ENCODE results near the gene DNM3.
"Not testable (repeated sequence)": the region's sequence is repeated elsewhere in the genome, so short reads cannot be mapped to it uniquely, and the experiment has no call there.

Gene DNM3

GRCh38 chr1:172293429-172293828 lies 452.1 kb downstream of the DNM3 start:
- no peak for DNase-seq

GRCh38 chr1:172298141-172298540 lies 456.8 kb downstream of the DNM3 start:
- DNase-seq: no peak

DNA sequence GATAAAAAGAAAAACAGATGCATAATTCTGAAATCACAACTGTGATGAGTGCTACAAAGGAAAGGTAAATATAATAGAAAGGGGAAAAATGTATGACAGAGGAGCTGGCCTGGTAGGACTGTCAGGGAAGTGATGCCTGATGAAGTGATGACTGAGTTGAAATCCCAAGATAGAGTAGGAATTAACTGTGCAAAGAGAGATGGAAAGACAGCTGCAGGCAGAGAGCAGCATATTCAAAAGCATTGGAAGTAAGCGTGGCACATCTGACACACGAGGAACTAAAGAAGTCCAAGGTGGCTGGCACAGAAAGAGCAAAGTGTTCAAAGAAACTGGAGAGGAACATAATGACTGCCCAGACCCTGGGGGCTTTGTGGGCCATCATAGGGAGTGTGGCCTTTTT lies 457.6 kb downstream of the DNM3 start:
- no peak for DNase-seq

DNA sequence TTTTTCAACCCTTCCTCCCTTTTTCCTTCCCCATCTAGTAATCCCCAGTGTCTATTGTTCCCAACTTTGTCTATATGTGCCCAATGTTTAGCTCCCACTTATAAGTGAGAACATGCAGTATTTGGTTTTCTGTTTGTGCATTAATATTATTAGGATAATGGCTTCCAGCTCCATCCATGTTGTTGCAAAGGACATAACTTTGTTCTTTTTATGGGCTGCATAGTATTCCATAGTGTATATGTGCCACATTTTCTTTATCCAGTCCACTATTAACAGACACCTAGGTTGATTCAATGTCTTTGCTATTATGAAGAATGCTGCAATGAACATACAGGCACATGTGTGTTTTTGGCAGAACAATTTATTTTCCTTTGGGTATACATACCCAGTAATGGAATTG lies 458.2 kb downstream of the DNM3 start:
- DNase-seq: no peak

- not testable (repeated sequence) for DNase-seq
Measured at GRCh38 chr1:172307508-172307907, 466.2 kb downstream of the DNM3 start.

GRCh38 chr1:172308142-172308541 lies 466.8 kb downstream of the DNM3 start:
- DNase-seq: no peak

DNA sequence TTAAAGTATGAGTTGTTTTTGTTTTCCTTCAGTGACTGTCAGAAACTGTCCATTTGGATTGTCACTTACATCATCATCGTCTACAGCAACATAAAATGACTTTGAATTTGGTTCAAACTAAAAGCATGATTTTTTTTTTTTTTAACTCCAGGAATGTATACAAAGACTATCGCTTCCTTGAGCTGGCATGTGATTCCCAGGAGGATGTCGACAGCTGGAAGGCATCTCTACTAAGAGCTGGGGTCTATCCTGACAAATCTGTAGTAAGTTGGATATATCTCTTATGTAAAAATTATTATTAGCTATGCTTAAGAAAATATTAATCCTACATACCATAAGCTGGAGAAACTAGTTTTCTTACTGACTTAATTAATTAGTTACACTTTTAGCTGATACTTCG lies 467.3 kb downstream of the DNM3 start:
- DNase-seq: no peak

GRCh38 chr1:172320733-172321132 lies 479.4 kb downstream of the DNM3 start:
- DNase-seq: no peak

DNA sequence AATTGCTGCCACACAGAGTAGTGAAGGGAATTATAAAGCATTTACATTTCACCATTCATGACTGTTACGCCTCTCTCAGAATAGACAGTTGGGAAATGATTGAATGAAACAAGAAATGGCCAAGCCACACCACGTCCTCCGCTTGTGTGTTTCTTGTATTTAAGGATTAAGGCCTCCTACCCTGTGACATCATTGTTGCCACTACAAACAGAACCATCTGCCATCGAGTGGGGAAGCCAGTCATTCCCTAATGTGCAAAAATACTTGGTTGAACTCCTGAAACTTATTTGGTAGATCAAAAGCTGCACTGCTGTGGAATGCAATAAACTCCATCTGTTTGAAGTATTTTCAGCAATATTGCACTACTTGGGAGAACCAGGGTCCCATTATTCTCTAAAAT lies 480.2 kb downstream of the DNM3 start:
- DNase-seq: no peak

DNA sequence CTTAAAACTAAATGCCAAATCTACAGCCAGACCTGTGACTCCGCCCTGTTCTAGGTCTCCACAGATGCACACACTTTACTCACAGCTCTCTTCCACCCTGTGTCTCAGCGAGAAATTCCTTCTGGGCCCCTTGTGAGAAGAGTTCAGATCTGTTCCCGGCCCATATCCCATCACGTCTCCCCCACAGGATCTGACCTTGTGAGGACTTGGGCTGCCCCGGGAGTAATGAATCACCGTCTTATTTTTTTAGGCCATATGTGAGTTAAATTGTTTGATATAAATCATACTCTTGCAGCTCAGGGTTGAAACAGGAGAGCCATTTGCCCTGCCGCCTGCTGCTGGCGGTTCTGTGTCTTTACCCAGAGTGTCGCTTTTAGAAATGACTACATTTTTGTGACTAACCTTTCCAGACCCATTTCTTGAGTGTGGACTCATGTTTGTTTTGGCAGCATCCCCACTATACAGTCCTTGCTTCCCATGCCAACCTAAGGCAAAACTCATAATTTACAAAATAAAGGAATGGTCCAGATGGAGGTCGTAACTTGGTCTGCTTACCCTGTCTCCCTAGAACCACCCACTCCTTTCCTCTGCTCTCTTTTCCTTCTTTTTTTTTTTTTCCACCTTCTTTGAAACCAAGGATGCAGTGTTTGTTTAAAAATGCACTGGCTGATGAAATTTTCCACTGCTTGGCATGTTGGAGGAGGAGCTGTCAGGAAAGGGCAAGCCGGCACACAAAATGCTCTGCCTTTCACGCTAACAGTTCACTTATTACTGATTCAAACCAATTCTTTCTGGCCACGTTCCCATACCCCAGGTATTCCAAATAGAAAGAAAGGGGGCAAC lies 481.1 kb downstream of the DNM3 start:
- DNase-seq: no peak

GRCh38 chr1:172323686-172324085 lies 482.4 kb downstream of the DNM3 start:
- no peak for DNase-seq

DNA sequence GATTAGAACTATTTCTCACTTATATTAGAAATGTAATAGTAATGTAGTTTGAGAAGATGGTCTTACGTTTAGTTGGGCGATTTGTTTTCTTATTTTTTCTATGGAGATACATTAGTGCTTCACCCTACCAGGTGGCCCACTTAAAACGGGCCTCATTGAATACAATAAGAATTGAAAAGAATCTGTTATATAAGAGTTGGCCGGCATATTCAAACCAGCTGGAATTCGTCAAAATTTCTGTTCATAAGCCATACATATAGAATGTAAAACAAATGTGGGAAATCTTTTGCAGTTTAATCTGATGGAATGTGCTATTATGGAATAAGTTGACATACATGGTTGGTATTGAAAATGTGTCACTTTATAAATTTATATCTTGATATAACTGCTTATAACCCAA lies 482.8 kb downstream of the DNM3 start:
- no peak for DNase-seq

GRCh38 chr1:172324761-172325160 lies 483.5 kb downstream of the DNM3 start:
- DNase-seq: no peak

GRCh38 chr1:172325531-172325930 lies 484.2 kb downstream of the DNM3 start:
- DNase-seq: no peak

- no peak for DNase-seq
Measured at GRCh38 chr1:172326136-172326535, 484.8 kb downstream of the DNM3 start.

- no peak for DNase-seq
Measured at GRCh38 chr1:172328266-172328665, 487.0 kb downstream of the DNM3 start.

GRCh38 chr1:172332230-172332629 lies 490.9 kb downstream of the DNM3 start:
- no peak for DNase-seq

- no peak for DNase-seq
Measured at GRCh38 chr1:172335377-172335776, 494.1 kb downstream of the DNM3 start.

- no peak for DNase-seq
Measured at GRCh38 chr1:172338295-172338735, 497.0 kb downstream of the DNM3 start.

- DNase-seq: no peak
Measured at GRCh38 chr1:172339842-172340241, 498.5 kb downstream of the DNM3 start.

DNA sequence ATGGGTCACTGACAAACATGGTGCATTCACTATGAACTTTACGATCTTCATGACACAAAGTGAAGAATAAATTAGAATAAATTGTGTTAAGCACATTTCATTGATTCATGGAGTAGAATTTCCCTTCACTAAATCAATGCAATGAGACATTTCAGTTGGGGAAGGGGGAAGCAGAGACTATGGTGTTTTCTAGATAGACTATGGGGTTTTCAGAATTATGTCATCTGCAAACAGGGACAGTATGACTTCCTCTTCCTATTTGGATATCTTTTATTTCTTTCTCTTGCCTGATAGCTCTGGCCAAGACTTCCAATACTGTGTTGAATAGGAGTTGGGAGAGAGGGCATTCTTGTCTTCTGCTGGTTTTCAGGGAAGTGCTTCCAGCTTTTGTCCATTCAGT lies 499.2 kb downstream of the DNM3 start:
- no peak for DNase-seq

DNA sequence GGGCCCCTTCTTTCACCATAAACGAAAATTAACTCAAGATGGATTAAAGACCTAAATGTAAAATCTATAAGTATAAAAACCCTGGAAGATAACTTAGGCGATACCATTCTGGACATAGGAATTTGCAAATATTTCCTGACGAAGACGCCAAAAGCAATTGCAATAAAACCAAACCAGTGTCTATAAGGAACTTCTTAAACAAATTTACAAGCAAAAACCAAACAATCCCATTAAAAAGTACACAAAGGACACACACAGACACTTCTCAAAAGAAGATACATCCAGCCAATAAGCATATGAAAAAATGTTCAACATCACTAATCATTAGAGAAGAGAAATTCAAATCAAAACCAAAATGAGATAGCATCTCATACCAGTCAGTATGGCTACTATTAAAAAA lies 500.4 kb downstream of the DNM3 start:
- no peak for DNase-seq

- no peak for DNase-seq
Measured at GRCh38 chr1:172342584-172343239, 501.4 kb downstream of the DNM3 start.
